C4-2B (cell line): Measurements from ENCODE around the gene NPTXR.

Experiments
- ZFX ChIP-seq: fragments of 450-650 bp; IDR thresholded peaks from 2 replicates; pipeline ENCODE4 v1.6.1; 2017
- TF ChIP-seq, protein P1 (sequence below): fragments of 450-650 bp; conservative IDR thresholded peaks from 2 replicates; pipeline ENCODE4 v1.5.1; 2017; ENCODE audit warnings: mild to moderate bottlenecking

DNA sequence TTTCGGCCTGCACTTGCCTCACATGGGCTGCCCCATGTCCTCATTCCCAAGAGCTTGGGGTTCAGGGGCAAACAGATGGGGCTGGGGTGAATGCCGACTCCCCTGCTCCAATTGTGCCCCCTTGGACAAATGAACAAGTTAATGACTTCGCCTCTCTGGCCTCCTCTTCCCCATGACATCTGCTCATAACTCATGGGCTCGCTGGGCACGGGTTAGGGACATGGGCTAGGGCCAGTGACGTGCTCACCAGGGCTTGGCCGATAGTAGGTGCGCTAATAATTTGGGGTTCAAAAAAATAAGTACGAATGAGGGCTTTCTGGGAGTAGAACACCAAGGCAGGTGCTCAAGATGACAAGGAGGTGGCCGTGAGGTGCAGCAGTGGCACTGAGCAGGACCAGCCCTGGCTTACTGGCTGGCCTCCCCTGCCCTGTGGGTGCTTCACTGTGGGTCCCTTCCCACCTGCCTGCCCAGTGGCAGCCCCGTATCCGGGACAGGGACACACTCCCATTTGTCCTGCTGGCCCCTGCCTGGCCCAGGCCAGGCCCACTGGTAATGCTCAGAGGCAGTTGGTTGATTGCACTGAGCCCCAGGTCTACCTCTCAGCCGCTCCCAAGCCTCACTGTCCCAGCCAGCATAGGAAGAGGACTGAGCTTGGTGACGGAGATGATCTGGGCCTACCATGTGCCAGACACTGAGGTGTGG is 15.9 kb upstream of the NPTXR start:
- TF ChIP-seq, protein P1, sequence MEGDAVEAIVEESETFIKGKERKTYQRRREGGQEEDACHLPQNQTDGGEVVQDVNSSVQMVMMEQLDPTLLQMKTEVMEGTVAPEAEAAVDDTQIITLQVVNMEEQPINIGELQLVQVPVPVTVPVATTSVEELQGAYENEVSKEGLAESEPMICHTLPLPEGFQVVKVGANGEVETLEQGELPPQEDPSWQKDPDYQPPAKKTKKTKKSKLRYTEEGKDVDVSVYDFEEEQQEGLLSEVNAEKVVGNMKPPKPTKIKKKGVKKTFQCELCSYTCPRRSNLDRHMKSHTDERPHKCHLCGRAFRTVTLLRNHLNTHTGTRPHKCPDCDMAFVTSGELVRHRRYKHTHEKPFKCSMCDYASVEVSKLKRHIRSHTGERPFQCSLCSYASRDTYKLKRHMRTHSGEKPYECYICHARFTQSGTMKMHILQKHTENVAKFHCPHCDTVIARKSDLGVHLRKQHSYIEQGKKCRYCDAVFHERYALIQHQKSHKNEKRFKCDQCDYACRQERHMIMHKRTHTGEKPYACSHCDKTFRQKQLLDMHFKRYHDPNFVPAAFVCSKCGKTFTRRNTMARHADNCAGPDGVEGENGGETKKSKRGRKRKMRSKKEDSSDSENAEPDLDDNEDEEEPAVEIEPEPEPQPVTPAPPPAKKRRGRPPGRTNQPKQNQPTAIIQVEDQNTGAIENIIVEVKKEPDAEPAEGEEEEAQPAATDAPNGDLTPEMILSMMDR = no peak
- no peak for TF ChIP-seq ZFX
